Hepatocyte (in vitro differentiated cells): ENCODE data around the gene CDKN2A.

Experiments
- EZH2 ChIP-seq: fragments of 200-600 bp; sonication (generic); IDR thresholded peaks from 2 replicates; pipeline ENCODE4 v1.6.1; 2016; ENCODE audit warnings: antibody characterized with exemption, mild to moderate bottlenecking, borderline replicate concordance
- TF ChIP-seq, protein P1 (sequence below): fragments of 200-600 bp; sonication (generic); IDR thresholded peaks from 2 replicates; pipeline ENCODE4 v1.5.1; 2016; ENCODE audit warnings: antibody characterized with exemption, mild to moderate bottlenecking; ENCODE audit not compliant: poor library complexity

GRCh38 chr9:21941337-21941995 lies 52.7 kb downstream of the CDKN2A start:
- TF ChIP-seq, protein P1, sequence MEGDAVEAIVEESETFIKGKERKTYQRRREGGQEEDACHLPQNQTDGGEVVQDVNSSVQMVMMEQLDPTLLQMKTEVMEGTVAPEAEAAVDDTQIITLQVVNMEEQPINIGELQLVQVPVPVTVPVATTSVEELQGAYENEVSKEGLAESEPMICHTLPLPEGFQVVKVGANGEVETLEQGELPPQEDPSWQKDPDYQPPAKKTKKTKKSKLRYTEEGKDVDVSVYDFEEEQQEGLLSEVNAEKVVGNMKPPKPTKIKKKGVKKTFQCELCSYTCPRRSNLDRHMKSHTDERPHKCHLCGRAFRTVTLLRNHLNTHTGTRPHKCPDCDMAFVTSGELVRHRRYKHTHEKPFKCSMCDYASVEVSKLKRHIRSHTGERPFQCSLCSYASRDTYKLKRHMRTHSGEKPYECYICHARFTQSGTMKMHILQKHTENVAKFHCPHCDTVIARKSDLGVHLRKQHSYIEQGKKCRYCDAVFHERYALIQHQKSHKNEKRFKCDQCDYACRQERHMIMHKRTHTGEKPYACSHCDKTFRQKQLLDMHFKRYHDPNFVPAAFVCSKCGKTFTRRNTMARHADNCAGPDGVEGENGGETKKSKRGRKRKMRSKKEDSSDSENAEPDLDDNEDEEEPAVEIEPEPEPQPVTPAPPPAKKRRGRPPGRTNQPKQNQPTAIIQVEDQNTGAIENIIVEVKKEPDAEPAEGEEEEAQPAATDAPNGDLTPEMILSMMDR = no peak
- TF ChIP-seq EZH2 = no peak
